ENCODE measurements around the gene ARRB1. TPM values are rescaled to one million over a fixed set of nuclear protein-coding genes. Genes with fewer than 3 reads are reported as not detected.
A peak's percentile ranks its signal among the peaks of the same experiment; 100 is the strongest.
"Not testable (repeated sequence)": the region's sequence is repeated elsewhere in the genome, so short reads cannot be mapped to it uniquely, and the experiment has no call there.

The ARRB1 gene
- total RNA-seq, 1 experiment from 2014 or later = 34.9 TPM

GRCh38 chr11:75331304-75331703 is 20.2 kb downstream of the ARRB1 start:
- in situ Hi-C loops (cut with HindIII; ENCODE audit: low pct_unique_long_range_greater_than_20kb, low sequenced_read_pairs); DNase-seq (ENCODE audit: low read depth): not testable (repeated sequence)

DNA sequence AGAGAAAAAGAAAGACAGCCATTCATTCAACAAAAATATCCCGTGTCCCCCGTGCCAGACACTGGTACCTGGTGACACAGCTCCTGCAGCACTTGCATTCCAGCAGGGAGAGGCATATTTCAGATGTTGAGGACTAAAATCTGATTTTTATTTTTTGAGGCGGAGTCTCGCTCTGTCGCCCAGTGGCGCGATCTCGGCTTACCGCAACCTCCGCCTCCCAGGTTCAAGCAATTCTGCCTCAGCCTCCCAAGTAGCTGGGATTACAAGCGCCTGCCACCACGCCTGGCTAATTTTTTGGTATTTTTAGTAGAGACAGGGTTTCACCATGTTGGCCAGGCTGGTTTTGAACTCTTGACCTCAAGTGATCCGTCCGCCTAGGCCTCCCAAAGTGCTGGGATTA is 20.6 kb downstream of the ARRB1 start:
- DNase-seq (ENCODE audit: low read depth); in situ Hi-C loops (cut with HindIII; ENCODE audit: low pct_unique_long_range_greater_than_20kb, low sequenced_read_pairs): not testable (repeated sequence)

GRCh38 chr11:75330291-75330690 is 21.2 kb downstream of the ARRB1 start:
- no peak for DNase-seq (ENCODE audit: low read depth)
- in situ Hi-C loops (cut with HindIII; ENCODE audit: low pct_unique_long_range_greater_than_20kb, low sequenced_read_pairs) = no loop called here

- in situ Hi-C loops (cut with HindIII; ENCODE audit: low pct_unique_long_range_greater_than_20kb, low sequenced_read_pairs) = no loop called here
- DNase-seq (ENCODE audit: low read depth) = peak; percentile 94
These were observed 22.8 kb downstream of the ARRB1 start for GRCh38 chr11:75328426-75329277.

DNA sequence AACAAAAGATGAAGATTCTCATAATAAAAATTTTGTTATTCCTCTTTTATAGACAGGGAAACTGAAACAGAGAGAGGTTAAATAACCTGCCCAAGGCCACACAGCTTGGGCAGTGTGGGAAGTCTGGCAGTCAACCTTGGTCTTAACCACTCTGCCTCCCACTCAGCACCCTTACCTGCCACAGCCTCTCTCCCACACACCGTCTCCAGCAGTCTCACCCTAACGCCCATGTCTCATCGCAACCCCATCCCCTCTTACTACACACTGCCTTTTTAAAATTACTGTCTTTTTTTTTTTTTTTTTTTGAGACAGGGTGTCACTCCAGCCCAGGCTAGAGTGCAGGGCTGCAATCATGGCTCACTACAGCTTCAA is 25.0 kb downstream of the ARRB1 start:
- DNase-seq (ENCODE audit: low read depth) = no peak
- in situ Hi-C loops (cut with HindIII; ENCODE audit: low pct_unique_long_range_greater_than_20kb, low sequenced_read_pairs) = no loop called here

DNA sequence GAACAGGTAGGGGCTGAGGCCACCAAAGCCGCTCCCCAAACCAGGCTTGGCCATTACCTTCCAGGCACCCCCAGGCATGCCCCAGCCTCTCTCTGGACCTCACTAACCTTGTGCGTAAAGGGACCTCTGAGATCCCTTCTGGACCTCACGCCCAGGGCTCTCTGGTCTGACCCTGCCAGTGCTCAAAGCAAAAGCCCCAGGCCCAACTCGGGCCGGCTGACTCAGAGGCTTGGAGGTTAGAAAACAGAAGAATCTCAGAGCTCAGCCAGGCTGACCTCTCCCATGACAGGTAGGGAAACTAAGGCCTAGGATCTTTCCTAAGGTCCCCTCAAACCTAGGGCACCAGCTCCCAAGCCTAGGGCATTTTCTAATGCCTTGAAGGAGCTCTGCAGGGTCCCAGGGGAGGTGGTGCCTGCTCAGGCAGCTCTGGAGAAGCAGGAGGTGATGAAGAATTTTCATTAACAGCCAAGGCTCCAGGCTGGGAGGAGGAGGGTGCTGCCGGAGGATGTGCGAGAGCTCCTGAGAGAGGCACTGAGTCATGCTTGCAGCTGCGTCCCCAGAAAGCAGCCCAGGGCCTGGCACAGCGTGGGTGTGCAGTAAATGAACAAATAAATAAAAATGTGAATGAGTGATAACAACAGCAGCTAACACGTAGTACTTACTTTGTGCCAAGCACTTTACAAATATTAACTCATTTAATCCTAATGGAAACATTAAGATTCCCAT is 25.6 kb downstream of the ARRB1 start:
- in situ Hi-C loops (cut with HindIII; ENCODE audit: low pct_unique_long_range_greater_than_20kb, low sequenced_read_pairs) = no loop called here
- peak; percentile 58 for DNase-seq (ENCODE audit: low read depth)

GRCh38 chr11:75324740-75325139 is 26.7 kb downstream of the ARRB1 start:
- in situ Hi-C loops (cut with HindIII; ENCODE audit: low pct_unique_long_range_greater_than_20kb, low sequenced_read_pairs) = no loop called here
- DNase-seq (ENCODE audit: low read depth) = no peak

- DNase-seq (ENCODE audit: low read depth) = no peak
- in situ Hi-C loops (cut with HindIII; ENCODE audit: low pct_unique_long_range_greater_than_20kb, low sequenced_read_pairs) = no loop called here
These were observed 27.3 kb downstream of the ARRB1 start for GRCh38 chr11:75324189-75324588.

DNA sequence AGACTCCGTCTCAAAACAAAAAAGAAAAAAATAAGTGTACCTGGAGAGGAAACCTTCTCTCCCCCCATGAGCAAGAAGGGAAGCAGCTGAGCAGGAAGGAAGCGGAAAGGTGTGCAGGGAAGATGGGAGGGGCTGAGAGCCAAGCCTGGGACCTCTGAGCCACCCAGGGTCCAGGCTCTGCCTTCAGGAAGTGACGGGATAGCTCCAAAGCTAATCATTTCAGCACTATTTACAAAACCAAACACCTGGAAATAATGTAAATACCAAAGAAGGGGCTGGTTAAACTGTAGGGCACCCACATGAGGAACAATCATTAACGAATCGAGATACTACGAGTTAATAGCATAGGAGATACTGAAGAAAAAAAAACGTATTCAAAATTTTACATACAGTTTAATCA is 27.9 kb downstream of the ARRB1 start:
- DNase-seq (ENCODE audit: low read depth) = peak; percentile 46
- in situ Hi-C loops (cut with HindIII; ENCODE audit: low pct_unique_long_range_greater_than_20kb, low sequenced_read_pairs) = no loop called here

GRCh38 chr11:75320643-75321042 is 30.8 kb downstream of the ARRB1 start:
- in situ Hi-C loops (cut with HindIII; ENCODE audit: low pct_unique_long_range_greater_than_20kb, low sequenced_read_pairs) = no loop called here
- no peak for DNase-seq (ENCODE audit: low read depth)

GRCh38 chr11:75320046-75320618 is 31.3 kb downstream of the ARRB1 start:
- no peak for DNase-seq (ENCODE audit: low read depth)
- in situ Hi-C loops (cut with HindIII; ENCODE audit: low pct_unique_long_range_greater_than_20kb, low sequenced_read_pairs) = no loop called here

GRCh38 chr11:75319035-75319877 is 32.2 kb downstream of the ARRB1 start:
- in situ Hi-C loops (cut with HindIII; ENCODE audit: low pct_unique_long_range_greater_than_20kb, low sequenced_read_pairs) = no loop called here
- no peak for DNase-seq (ENCODE audit: low read depth)

DNA sequence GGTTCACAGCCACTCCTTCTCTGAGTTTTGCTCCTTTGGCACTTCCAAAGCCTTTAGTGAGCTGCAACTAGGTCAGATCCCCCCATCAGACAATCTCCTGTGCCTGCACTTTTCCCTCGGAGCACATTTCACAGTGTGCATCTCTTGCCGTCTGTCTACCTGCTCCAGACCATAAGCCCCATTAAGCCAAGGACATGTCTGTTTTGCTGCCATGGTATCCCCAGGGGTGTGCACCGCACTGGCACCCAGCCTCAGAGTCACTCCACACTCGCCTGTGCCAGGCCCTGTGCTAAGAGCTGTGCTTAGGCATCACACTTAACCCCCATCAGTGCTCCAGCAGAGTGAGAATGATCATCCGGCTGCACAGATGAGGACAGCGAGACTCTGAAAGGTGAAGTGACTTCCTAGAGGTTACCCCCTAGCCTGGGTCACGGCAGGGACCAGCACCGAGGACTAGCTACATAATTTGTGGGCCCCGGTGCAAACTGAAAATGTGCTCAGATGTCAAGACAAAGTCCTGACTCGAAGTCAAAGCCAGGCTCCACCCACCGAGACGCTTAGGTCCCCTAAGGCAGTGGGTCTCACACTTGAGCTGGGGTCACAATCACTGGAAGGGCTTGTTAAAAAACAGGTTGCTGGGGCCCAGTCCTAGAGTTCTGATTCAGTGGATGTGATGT is 33.9 kb downstream of the ARRB1 start:
- DNase-seq (ENCODE audit: low read depth) = no peak
- in situ Hi-C loops (cut with HindIII; ENCODE audit: low pct_unique_long_range_greater_than_20kb, low sequenced_read_pairs) = no loop called here

GRCh38 chr11:75315439-75315805 is 36.0 kb downstream of the ARRB1 start:
- DNase-seq (ENCODE audit: low read depth) = no peak
- in situ Hi-C loops (cut with HindIII; ENCODE audit: low pct_unique_long_range_greater_than_20kb, low sequenced_read_pairs) = no loop called here

- in situ Hi-C loops (cut with HindIII; ENCODE audit: low pct_unique_long_range_greater_than_20kb, low sequenced_read_pairs) = no loop called here
- no peak for DNase-seq (ENCODE audit: low read depth)
These were observed 36.6 kb downstream of the ARRB1 start for GRCh38 chr11:75314771-75315438.

GRCh38 chr11:75313513-75314272 is 37.8 kb downstream of the ARRB1 start:
- DNase-seq (ENCODE audit: low read depth) = no peak
- in situ Hi-C loops (cut with HindIII; ENCODE audit: low pct_unique_long_range_greater_than_20kb, low sequenced_read_pairs) = no loop called here

DNA sequence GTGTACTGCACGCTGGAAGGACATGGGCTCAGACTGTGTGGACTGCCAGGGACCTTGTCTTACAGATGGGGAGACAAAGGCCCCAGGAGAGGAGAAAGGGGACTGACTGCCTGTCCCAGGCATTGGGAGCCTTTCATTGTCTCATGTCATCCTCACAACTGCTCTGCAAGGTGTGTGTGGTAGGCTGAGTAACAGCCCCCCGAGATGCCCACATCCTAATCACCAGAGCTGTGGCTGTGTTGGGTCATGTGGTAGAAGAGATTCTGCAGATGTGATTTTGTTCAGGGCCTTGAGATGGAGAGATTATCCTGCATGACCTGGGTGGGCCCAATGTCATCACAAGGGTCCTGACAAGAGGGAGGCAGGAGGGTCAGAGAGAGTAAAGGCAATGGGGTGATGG is 39.1 kb downstream of the ARRB1 start:
- no peak for DNase-seq (ENCODE audit: low read depth)
- in situ Hi-C loops (cut with HindIII; ENCODE audit: low pct_unique_long_range_greater_than_20kb, low sequenced_read_pairs) = no loop called here

All from Caki2 (cell line).